Esophagus muscularis mucosa (tissue), 3 donors: ENCODE data around the gene USP17L15.
"Not testable (repeated sequence)": the region's sequence is repeated elsewhere in the genome, so short reads cannot be mapped to it uniquely, and the experiment has no call there.

Experiments
- POLR2A ChIP-seq: fragments of 450-650 bp; IDR thresholded peaks from one replicate; pipeline ENCODE4 v1.6.1; 2017; ENCODE audit warnings: antibody characterized with exemption, moderate library complexity, mild to moderate bottlenecking, low read depth
- TF ChIP-seq, protein P1 (sequence below), 3 experiments: fragments of 200-600 bp in 2 of 3; fragments of 450-650 bp in 1 of 3; sonication (generic) in 2 of 3; IDR thresholded peaks; one replicate each; pipeline ENCODE4 v1.5.1; 2017 to 2019; ENCODE audit warnings: antibody characterized with exemption in 3 of 3, mild to moderate bottlenecking in 2 of 3, moderate library complexity in 1 of 3

GRCh38 chr4:9234085-9234484 lies at the start of gene USP17L15:
- TF ChIP-seq, protein P1, sequence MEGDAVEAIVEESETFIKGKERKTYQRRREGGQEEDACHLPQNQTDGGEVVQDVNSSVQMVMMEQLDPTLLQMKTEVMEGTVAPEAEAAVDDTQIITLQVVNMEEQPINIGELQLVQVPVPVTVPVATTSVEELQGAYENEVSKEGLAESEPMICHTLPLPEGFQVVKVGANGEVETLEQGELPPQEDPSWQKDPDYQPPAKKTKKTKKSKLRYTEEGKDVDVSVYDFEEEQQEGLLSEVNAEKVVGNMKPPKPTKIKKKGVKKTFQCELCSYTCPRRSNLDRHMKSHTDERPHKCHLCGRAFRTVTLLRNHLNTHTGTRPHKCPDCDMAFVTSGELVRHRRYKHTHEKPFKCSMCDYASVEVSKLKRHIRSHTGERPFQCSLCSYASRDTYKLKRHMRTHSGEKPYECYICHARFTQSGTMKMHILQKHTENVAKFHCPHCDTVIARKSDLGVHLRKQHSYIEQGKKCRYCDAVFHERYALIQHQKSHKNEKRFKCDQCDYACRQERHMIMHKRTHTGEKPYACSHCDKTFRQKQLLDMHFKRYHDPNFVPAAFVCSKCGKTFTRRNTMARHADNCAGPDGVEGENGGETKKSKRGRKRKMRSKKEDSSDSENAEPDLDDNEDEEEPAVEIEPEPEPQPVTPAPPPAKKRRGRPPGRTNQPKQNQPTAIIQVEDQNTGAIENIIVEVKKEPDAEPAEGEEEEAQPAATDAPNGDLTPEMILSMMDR (IDR thresholded peaks at IDR 0.05) = not testable (repeated sequence)
- TF ChIP-seq POLR2A = not testable (repeated sequence)
